Coronary artery (tissue), 2 donors: Measurements from ENCODE around the gene SP1.
A peak's percentile ranks its signal among the peaks of the same experiment; 100 is the strongest.

Experiments
- DNase-seq: peaks from one replicate; pipeline ENCODE4 v3.0.0-alpha.2; 2017; ENCODE audit warnings: low spot score
- H3K27ac ChIP-seq, 2 donors: fragments of 200-600 bp; sonication (generic); one replicate each; pipeline ENCODE4 v1.5.1; 2016 to 2019
- H3K4me3 ChIP-seq: fragments of 200-600 bp; sonication (generic); 2 replicates; pipeline ENCODE4 v1.5.1; 2016; ENCODE audit warnings: mild to moderate bottlenecking, moderate library complexity
- TF ChIP-seq, protein P1 (sequence below): fragments of 200-600 bp; sonication (generic); IDR thresholded peaks from one replicate; pipeline ENCODE4 v1.5.1; 2019; ENCODE audit warnings: antibody characterized with exemption

The SP1 gene

DNA sequence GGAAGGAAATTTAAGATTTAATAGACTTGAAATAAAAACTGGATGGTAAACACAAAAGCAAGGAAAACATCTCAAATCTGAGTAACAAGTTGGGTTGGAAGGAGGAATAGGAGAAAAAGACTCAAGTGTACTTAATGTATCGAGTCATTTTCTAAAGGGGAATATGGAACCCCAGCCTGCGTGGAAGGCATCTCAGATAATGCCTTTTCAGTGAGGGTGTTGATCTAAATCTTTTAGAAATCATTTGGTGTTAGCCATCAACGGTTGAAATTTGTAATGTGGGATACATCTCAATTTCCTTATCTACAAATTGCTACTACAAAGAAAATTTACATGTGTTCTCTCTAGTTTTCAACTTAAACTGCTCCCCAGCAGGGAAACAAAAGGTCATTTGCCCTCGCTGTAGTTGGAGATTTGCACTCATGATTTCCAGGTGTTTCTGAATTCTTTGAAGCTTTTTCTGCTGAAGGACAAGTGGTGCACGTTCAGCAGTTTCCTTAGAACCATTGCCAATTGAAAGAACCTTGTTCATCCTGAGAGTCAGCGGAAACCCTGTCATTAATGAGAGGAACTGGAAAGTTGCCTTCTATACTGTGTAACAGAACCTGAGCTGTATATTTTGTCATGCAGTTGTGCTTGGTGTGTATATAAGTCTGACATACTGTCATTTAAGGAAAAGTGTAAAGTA lies 74.1 kb downstream of the SP1 start:
- Histone ChIP-seq H3K27ac (no peak overlapping the region), H3K4me3 (peak overlapping the region; percentile 92)
- TF ChIP-seq, protein P1, sequence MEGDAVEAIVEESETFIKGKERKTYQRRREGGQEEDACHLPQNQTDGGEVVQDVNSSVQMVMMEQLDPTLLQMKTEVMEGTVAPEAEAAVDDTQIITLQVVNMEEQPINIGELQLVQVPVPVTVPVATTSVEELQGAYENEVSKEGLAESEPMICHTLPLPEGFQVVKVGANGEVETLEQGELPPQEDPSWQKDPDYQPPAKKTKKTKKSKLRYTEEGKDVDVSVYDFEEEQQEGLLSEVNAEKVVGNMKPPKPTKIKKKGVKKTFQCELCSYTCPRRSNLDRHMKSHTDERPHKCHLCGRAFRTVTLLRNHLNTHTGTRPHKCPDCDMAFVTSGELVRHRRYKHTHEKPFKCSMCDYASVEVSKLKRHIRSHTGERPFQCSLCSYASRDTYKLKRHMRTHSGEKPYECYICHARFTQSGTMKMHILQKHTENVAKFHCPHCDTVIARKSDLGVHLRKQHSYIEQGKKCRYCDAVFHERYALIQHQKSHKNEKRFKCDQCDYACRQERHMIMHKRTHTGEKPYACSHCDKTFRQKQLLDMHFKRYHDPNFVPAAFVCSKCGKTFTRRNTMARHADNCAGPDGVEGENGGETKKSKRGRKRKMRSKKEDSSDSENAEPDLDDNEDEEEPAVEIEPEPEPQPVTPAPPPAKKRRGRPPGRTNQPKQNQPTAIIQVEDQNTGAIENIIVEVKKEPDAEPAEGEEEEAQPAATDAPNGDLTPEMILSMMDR, result no peak
- DNase-seq, result no peak

DNA sequence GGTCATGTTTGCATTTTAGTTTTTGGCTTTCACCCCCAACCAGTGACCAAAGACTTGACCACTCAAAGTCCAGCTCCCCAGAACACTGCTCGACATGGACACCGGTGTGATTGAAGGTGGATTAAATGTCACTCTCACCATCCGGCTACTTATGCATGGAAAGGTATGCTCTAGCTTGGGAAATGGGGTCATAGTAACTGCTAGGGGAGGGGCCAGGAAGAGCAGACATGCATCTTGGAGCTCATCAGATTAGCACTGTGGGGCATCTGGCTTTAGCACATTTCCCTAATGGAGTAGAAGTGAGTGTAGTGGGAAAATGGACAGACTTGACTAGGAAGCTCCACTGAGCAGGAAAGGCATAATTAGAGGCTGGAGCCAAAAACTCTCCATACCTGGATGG lies 74.7 kb downstream of the SP1 start:
- Histone ChIP-seq H3K27ac (no peak overlapping the region), H3K4me3 (peak overlapping the region; percentile 92)
- DNase-seq, result peak; percentile 22
- TF ChIP-seq, protein P1, result no peak

DNA sequence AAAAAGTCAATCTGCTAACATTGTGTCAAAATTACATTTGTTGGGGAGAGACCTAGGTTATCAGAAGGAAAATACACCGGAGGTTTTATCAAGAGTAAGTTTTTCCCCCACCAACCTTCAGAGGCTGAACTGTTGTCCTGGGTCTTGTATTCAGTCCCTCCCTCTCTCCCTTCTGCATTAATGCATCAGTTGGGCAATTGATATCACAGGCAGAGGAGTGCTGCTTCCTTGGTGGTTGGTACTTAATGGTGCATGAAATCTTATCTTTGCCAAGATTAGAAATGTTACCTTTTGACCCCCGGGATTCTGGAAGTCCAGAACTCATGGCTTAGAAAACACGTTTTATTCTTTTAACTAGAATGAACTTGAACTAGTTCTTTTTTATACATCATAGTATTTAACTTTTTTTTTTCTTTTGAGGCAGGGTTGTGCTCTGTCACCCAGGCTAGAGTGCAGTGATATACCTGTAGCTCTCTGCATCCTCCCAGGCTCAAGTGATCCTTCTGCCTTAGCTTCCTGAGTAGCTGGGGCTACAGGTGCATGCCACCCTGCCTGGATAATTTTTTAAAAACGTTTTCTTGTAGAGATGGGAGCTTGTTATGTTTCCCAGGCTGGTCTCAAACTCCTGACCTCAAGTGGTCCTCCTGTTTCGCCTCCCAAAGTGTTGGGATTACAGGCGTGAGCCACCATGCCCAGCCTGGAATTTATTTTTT lies 76.8 kb downstream of the SP1 start:
- no peak overlapping the region for H3K4me3 ChIP-seq
- DNase-seq, result no peak
- TF ChIP-seq, protein P1, result no peak
- no peak overlapping the region for H3K27ac ChIP-seq

DNA sequence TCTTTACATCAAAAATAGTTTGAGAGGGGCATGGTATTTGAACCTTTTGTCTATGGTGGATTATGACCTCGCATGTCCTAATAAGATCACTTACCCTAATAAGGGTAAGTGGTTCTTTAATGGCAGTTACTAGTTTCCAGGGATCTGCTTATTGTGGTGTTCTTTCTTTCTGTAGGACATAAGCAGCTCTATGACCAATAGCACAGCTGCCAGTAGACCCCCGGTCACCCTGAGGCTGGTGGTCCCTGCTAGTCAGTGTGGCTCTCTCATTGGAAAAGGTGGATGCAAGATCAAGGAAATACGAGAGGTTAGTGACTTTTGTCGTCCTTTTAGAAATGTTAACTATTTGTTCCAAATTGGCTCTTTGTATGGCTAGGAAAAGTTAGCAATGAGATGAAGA lies 79.1 kb downstream of the SP1 start:
- Histone ChIP-seq H3K4me3 (no peak overlapping the region), H3K27ac (no peak overlapping the region)
- no peak for DNase-seq
- TF ChIP-seq, protein P1, result no peak

DNA sequence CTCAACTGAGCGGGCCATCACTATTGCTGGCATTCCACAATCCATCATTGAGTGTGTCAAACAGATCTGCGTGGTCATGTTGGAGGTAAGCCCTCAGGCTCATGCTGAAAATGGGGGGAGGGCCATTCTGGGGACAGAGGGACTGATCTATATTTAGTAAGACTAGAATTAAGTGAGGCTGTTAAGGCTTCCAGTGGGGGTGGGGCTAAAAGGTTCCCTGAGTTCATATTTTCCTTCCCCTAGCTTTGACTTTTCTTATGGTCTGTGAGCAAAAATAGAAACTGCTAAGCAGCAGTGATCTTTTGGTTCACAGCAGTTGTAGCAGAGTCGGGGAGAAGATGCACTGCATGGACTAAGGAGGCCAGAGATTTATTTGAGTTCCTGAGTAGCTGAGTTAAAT lies 81.1 kb downstream of the SP1 start:
- TF ChIP-seq, protein P1, result no peak
- peak overlapping the region in 1 of 2 donors; percentile 24 for H3K27ac ChIP-seq
- no peak for DNase-seq
- no peak overlapping the region for H3K4me3 ChIP-seq

DNA sequence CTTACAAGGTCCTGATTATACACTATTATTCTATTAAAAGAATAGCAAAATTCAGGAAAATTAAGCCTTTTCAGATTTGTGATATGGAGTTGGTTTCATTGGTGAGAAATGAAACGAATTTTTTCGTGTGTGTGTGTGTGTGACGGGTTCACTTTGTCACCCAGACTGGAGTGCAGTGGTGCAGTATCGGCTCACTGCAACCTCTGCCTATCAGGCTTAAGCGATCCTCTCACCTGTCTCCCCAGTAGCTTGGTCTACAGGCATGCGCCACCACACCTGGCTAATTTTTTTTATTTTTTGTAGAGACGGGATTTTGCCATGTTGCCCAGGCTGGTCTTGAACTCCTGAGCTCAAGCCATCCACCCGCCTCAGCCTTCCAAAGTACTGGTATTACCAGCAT lies 81.6 kb downstream of the SP1 start:
- no peak for DNase-seq
- Histone ChIP-seq H3K4me3 (no peak overlapping the region), H3K27ac (no peak overlapping the region)
- TF ChIP-seq, protein P1, result no peak

DNA sequence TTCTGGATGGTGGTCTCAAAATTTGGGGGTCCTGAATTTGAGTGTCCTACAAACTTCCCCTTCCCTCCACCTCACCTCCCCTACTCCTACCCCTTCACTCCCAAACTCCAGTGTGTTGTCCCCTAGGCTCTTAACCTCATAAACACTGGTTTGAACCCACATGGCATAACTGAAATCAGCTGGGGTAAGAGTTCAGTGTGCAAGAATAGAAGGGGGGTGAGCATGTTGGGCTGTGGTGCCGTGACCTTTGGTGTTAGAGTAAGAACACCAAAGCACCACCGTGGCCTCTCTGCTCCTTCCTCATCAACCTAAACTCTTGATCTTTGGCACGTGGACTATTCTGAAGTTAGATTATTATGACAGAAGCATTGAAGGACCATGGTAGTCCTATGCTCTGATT lies 83.0 kb downstream of the SP1 start:
- TF ChIP-seq, protein P1, result no peak
- no peak for DNase-seq
- no peak overlapping the region for H3K27ac ChIP-seq
- no peak overlapping the region for H3K4me3 ChIP-seq
